ENCODE measurements around the gene PITX1. TPM values are rescaled to one million over a fixed set of nuclear protein-coding genes. Genes with fewer than 3 reads are reported as not detected.

The PITX1 gene
- polyA plus RNA-seq, 1 donor from 2014 or later = 0.38 TPM

DNA sequence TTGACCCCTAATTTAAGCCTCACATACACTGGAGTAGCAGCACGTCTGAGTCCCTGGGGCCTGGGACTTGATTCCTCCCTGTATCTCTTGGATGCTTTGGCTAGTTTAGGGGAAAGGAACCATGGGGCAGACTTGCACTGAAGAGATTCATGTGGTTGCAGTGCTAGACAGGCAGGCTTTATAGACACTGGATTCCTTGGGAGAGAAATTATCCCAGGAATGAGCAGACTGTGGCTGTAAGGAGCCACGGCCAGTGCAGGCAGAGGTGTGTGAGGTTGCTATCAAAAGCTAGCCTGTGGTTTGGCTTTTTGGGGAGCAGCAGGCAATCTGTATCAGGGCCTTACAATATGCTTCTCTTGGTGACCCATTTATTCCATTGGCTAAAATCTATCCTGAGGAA lies 20.5 kb upstream of the PITX1 start:
- peaks cover 31 to 39% (median 37%) of the 10 kb centered on the region in 3 donors for H3K4me1 Mint-ChIP-seq
- peak overlapping the region in 1 of 3 donors; percentile 94 for H3K27ac Mint-ChIP-seq
- H3K36me3 Mint-ChIP-seq = peaks cover 2% of the 10 kb centered on the region
- H3K27me3 Mint-ChIP-seq = peaks cover 45% of the 10 kb centered on the region
- peak overlapping the region in 1 of 4 donors; percentile 95 for H3K4me3 Mint-ChIP-seq
- no peaks in the 10 kb centered on the region for H3K9me3 Mint-ChIP-seq

DNA sequence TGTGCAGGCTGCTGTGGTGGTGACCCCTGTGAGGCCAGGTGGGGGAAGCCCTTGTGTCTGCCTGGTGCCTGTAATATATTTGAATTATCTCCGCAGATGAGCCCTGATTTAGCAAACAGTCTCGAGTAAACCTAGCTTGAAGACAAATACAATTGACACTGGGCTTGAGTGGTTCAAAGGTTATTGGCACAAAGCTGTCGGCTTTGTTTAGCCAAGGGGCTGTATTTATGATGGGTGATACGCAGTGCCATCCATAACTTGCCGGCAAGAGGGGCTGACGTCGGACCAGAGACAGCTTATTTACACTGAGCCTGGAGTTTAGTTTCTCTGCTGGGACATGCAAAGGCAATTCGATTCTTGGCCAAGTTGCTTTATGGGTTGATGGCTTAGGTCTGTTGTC lies 20.0 kb upstream of the PITX1 start:
- Mint-ChIP-seq H3K4me1 (peaks cover 34 to 43% (median 37%) of the 10 kb centered on the region in 3 donors), H3K27ac (peak overlapping the region in 2 of 3 donors; percentile 59 to 94), H3K27me3 (peaks cover 46% of the 10 kb centered on the region), H3K36me3 (peaks cover 2% of the 10 kb centered on the region), H3K9me3 (no peaks in the 10 kb centered on the region), H3K4me3 (peak overlapping the region in 3 of 4 donors; percentile 82 to 95 (median 94))

DNA sequence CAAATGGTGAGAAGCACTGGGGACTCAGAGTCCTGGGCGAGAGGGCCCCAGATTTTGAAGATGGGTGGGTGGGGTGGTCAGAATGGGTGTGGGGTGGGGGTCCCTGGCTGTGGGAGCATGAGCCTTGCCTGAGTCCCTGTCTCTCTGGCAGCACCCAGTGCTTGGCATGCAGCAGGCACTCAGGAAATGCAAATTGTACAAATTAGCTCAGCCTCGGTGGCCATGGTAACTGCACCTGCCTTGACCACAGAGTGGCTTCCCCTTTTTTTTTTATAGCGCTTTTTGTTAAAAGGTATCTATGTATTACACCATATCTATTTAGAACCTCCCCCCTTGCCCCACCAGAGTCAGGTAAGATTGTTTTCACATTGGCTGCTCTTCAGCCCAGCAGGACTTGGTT lies 19.2 kb upstream of the PITX1 start:
- peaks cover 2% of the 10 kb centered on the region for H3K36me3 Mint-ChIP-seq
- peaks cover 34 to 43% (median 37%) of the 10 kb centered on the region in 3 donors for H3K4me1 Mint-ChIP-seq
- peak overlapping the region; percentile 84 to 94 (median 92) for H3K27ac Mint-ChIP-seq
- peaks cover 45% of the 10 kb centered on the region for H3K27me3 Mint-ChIP-seq
- no peaks in the 10 kb centered on the region for H3K9me3 Mint-ChIP-seq
- H3K4me3 Mint-ChIP-seq = peak overlapping the region; percentile 71 to 95 (median 88)

DNA sequence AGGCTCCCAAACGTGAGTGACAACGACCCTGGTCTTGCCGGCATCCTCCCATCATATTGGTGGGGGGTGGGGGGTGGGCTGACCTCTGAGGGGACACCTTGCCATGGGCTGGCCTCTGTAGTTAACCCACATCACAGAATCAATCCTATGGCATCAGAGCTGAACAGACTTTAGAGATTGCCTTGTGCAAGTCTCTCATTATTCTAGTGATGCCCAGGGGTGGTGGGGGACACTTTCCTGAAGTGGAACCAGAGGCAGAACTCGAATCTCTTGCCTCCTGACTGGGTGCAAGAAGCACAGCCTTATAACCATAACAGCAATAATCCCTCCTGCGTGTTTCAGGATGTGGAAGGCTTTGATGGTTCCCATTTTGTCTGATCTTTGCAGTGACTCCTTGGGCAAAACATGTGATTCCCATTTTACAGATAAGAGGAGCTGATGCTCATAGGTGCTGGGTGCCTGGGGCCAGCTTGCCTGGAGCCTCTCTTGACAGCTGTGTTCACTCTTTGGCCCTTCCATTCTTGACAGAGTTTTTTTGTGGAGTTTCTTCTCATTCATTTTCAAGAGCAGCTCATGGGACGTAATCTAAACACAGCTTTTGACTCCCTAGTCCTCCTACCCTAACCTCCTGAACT lies 18.6 kb upstream of the PITX1 start:
- Mint-ChIP-seq H3K9me3 (no peaks in the 10 kb centered on the region), H3K36me3 (peaks cover 2% of the 10 kb centered on the region), H3K27me3 (peaks cover 50% of the 10 kb centered on the region), H3K4me1 (peaks cover 34 to 43% (median 37%) of the 10 kb centered on the region in 3 donors), H3K4me3 (peak overlapping the region; percentile 71 to 95 (median 88)), H3K27ac (peak overlapping the region in 2 of 3 donors; percentile 92 to 94)

DNA sequence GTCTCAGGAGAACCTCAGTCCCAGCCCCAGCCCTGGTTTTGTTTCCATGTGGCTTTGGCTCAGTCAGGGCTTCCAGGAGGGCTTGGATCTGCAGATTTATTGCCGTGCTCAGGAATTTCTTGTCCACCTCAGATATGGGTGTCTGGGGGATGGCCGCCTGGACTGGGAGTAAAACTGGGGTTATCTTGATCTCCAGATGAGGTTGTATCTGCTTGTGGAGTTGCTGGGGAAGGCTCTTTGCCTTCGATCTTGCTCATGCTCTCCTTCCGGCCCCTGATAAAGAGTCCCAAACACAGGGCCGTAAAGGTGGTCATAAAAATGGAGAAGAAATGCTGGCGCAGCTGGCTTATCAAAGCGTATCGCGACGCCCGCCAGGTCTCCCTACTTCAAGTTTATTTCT lies 17.8 kb upstream of the PITX1 start:
- peaks cover 34 to 43% (median 37%) of the 10 kb centered on the region in 3 donors for H3K4me1 Mint-ChIP-seq
- peak overlapping the region in 2 of 4 donors; percentile 6 to 71 for H3K4me3 Mint-ChIP-seq
- peak overlapping the region in 1 of 3 donors; percentile 94 for H3K27ac Mint-ChIP-seq
- peaks cover 55% of the 10 kb centered on the region for H3K27me3 Mint-ChIP-seq
- H3K36me3 Mint-ChIP-seq = peaks cover 2% of the 10 kb centered on the region
- no peaks in the 10 kb centered on the region for H3K9me3 Mint-ChIP-seq

DNA sequence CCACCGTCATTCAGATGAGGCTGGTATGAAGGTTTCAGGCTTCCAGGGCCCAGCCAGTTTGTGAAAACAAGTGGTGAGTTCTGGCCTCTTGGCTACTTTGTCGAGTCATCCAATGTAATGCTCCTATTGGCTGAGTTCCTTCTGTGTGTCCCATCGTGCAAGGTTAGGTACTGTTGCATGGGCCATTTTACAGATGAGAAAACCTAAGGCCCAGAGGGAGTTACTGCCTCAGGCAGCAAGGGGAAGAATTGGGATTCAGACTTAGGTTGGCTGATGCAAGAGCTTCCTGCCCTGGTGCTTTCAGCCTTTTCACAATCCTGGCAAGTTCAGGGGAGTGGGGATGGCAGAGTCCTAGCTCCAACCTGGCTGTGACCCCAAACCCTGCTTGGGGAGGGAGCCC lies 17.4 kb upstream of the PITX1 start:
- Mint-ChIP-seq H3K36me3 (peaks cover 2% of the 10 kb centered on the region), H3K4me3 (peak overlapping the region in 2 of 4 donors; percentile 6 to 71), H3K4me1 (peaks cover 33 to 43% (median 37%) of the 10 kb centered on the region in 3 donors), H3K27ac (peak overlapping the region in 1 of 3 donors; percentile 94), H3K9me3 (no peaks in the 10 kb centered on the region), H3K27me3 (peaks cover 59% of the 10 kb centered on the region)

DNA sequence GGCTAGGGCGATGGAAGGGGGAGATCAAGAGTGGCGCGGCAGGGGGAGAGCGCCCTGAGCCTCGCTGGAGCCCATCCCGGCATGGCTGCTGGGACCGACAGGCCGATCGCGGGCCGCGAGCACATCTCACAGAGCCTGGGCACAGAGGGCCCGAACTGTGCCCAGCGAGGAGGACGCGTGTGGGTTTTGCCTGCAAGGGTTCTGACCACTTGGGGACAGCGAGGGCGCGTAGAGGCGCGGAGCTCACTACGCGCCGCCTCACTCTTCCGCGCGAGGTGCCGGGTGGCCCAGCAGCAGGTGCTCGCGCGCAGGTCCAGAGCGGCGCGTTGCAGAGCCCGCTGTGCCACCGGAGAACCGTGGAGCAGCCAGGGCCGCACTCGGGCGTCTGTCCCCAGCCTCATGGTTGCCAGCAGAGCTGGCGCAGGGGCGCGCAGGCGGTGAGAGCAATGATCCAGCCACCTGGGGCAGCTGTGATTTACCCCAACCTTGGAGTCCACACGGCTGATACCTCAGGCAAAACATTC lies 16.3 kb upstream of the PITX1 start:
- Mint-ChIP-seq H3K27ac (no peak overlapping the region), H3K9me3 (no peaks in the 10 kb centered on the region), H3K4me3 (peak overlapping the region in 2 of 4 donors; percentile 54 to 78), H3K4me1 (peaks cover 33 to 43% (median 37%) of the 10 kb centered on the region in 3 donors), H3K36me3 (peaks cover 2% of the 10 kb centered on the region), H3K27me3 (peaks cover 64% of the 10 kb centered on the region)

DNA sequence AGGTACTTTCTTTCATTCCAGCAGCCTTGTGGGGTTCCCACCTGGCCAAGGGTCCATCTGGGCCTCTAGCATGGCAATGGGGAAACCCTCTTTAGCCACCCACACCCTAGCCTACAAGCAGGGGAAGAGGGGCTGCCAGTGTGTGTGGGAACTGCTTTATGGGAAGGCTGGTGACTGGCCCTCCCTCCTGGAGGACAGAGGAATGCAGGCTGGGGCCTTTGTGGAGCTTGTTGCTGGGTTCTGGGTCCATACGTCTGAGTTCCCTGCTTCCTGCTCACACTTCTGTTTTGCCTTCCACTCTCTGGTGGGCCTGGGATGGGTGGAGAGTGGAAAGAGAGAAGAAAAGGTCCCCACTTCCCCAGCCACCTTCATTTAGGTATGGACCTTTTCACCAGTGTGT lies 14.9 kb upstream of the PITX1 start:
- peaks cover 25 to 35% (median 29%) of the 10 kb centered on the region in 3 donors for H3K4me1 Mint-ChIP-seq
- H3K4me3 Mint-ChIP-seq = no peak overlapping the region
- peaks cover 0 to 2% (median 0%) of the 10 kb centered on the region in 3 donors for H3K9me3 Mint-ChIP-seq
- H3K27me3 Mint-ChIP-seq = peaks cover 69% of the 10 kb centered on the region
- no peak overlapping the region for H3K27ac Mint-ChIP-seq
- H3K36me3 Mint-ChIP-seq = peaks cover 2% of the 10 kb centered on the region

DNA sequence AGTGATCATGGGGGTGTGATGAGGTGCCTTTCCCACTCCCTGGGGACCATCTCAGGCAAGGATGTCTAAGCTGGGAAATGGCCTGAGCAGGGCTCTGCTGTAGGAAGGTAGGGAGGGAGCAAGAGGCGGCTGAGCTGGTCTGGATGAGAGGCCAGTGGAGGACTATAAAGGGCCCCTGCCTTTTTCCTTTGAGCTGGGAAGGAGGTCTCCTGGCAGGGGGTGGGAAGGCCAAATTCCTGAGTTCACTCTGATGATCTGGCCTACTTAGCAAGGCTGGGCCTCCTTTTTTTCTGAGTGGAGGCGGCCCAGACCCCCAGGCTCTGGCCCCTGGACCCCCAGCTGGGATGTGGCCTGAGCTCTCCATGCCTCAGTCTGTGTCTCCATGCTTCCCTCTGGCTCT lies 14.3 kb upstream of the PITX1 start:
- Mint-ChIP-seq H3K36me3 (peaks cover 2% of the 10 kb centered on the region), H3K27ac (no peak overlapping the region), H3K9me3 (peaks cover 0 to 2% (median 0%) of the 10 kb centered on the region in 3 donors), H3K4me1 (peaks cover 18 to 28% (median 22%) of the 10 kb centered on the region in 3 donors), H3K27me3 (peaks cover 70% of the 10 kb centered on the region), H3K4me3 (no peak overlapping the region)

DNA sequence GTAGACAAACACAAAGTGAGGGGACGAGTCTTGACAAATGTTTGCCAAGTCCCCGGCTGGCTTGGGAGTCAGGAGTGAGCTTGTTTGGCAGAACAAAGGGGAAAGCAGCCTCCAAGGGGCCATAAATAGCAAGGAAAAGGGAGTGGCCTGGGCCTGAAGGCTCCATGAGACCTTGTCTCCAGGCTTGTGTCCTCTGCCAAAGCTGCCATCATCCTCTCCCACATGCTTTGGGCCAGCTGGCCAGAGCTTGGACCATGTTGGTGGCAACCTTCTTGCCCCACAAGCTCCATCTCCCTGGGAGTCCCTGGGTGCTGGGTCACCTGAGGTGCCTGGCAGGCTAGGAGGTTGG lies 13.3 kb upstream of the PITX1 start:
- Mint-ChIP-seq H3K9me3 (peaks cover 0 to 2% (median 0%) of the 10 kb centered on the region in 3 donors), H3K27me3 (peaks cover 69% of the 10 kb centered on the region), H3K4me3 (peak overlapping the region in 1 of 4 donors; percentile 37), H3K27ac (no peak overlapping the region), H3K36me3 (peaks cover 2% of the 10 kb centered on the region), H3K4me1 (peaks cover 11 to 19% (median 13%) of the 10 kb centered on the region in 3 donors)

DNA sequence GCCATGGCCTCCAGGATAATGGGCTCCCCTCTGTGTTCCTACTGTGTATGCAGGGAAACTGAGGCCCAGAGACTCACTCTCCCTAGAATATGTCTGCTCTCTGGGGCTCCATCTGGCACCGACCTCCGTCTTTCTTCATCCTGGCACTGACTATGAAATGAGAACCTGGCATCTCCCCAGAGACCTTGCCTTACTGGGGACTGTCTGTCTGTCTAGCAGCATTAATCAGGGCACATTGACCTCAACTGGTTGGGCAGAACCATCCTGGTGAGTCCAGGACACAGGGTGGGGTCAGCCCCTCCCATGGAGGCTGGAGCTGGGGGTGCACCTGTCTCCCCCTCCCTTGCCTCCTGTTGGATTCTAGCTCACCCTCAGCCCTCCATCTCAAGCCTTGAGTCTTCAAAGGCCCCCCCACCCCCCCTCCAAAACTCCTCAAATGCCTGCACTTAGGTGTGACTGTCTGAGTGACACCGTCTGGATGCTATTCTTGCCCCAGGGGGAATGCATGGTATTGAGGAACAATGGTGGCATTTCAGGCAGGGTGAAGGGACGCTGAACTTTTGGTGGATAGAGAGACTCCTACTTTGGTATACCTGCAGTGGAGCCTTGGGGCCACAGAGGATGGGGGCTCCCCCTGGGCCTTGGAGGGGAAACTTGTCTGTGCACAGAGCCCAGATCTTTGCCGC lies 12.8 kb upstream of the PITX1 start:
- no peak overlapping the region for H3K4me3 Mint-ChIP-seq
- peaks cover 8 to 14% (median 8%) of the 10 kb centered on the region in 3 donors for H3K4me1 Mint-ChIP-seq
- H3K9me3 Mint-ChIP-seq = peaks cover 0 to 2% (median 0%) of the 10 kb centered on the region in 3 donors
- peaks cover 66% of the 10 kb centered on the region for H3K27me3 Mint-ChIP-seq
- H3K27ac Mint-ChIP-seq = no peak overlapping the region
- peaks cover 2% of the 10 kb centered on the region for H3K36me3 Mint-ChIP-seq

DNA sequence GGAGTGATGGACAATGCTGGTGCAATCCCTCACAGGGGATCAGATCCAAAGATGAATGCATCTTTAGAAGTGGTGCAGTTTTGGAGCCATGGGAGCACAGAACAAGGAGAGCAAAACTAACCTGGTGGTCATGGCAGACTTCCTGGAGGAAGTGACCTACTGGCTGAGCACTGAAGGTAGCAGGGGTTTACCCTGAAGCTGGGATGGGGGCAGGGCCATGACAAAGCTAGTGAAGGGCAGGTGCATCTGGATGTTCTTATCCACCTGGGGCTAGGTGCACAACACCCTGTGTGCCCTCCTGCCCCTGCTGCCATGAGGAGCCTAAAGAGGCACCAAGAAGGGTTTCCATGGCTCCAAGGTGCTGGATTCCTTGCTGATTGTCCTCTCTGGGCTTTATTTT lies 11.5 kb upstream of the PITX1 start:
- H3K36me3 Mint-ChIP-seq = peaks cover 2% of the 10 kb centered on the region
- no peak overlapping the region for H3K4me3 Mint-ChIP-seq
- H3K27me3 Mint-ChIP-seq = peaks cover 67% of the 10 kb centered on the region
- H3K9me3 Mint-ChIP-seq = peaks cover 0 to 2% (median 0%) of the 10 kb centered on the region in 3 donors
- no peak overlapping the region for H3K27ac Mint-ChIP-seq
- peaks cover 5 to 12% (median 6%) of the 10 kb centered on the region in 3 donors for H3K4me1 Mint-ChIP-seq

DNA sequence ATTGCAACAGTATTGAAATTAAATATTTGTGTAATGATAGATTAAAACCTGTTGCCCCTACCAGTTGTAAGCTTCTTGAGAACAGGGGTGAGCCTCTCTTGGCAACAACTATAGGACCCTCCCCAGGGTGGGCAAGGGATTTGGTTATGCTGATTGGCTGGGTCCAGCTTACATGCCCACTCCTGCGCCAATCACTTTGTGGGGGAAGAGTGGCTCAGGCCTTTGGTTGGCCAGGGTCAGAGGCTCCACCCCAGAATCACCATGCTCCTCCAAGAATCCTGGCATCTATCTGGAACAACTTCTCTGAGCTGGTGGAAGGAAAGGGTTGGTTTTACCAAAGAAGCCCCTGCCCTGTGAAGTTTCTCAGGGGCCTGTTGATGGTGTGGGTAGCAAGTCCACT lies 8.6 kb upstream of the PITX1 start:
- peaks cover 70% of the 10 kb centered on the region for H3K27me3 Mint-ChIP-seq
- H3K9me3 Mint-ChIP-seq = peaks cover 0 to 2% (median 0%) of the 10 kb centered on the region in 3 donors
- no peaks in the 10 kb centered on the region for H3K36me3 Mint-ChIP-seq
- H3K4me1 Mint-ChIP-seq = peaks cover 0 to 6% (median 4%) of the 10 kb centered on the region in 3 donors
- H3K27ac Mint-ChIP-seq = no peak overlapping the region
- no peak overlapping the region for H3K4me3 Mint-ChIP-seq

DNA sequence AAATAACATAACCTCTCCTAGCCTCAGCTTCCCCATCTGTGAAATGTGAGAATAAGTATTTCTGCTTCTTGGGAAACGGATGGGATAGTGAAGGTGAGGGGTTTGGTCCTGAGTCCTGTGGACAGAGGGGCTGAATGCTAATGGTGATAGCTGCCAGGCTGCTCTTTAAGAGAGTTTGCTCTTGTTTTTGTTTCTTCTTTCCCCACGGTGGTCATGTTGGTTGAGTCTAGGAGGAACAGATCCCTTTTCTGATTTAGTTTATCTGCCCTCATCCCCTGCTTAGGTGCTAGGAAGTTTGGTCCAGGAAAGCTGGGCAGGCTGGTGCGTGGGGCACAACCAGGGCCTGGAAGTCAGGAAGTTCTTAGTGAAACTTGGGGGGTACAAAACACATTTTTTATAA lies 7.7 kb upstream of the PITX1 start:
- peak overlapping the region in 1 of 3 donors; percentile 72 for H3K27ac Mint-ChIP-seq
- no peaks in the 10 kb centered on the region for H3K36me3 Mint-ChIP-seq
- H3K4me3 Mint-ChIP-seq = peak overlapping the region in 1 of 4 donors; percentile 34
- peaks cover 0 to 6% (median 4%) of the 10 kb centered on the region in 3 donors for H3K4me1 Mint-ChIP-seq
- H3K9me3 Mint-ChIP-seq = peaks cover 0 to 3% (median 0%) of the 10 kb centered on the region in 3 donors
- H3K27me3 Mint-ChIP-seq = peaks cover 67% of the 10 kb centered on the region

DNA sequence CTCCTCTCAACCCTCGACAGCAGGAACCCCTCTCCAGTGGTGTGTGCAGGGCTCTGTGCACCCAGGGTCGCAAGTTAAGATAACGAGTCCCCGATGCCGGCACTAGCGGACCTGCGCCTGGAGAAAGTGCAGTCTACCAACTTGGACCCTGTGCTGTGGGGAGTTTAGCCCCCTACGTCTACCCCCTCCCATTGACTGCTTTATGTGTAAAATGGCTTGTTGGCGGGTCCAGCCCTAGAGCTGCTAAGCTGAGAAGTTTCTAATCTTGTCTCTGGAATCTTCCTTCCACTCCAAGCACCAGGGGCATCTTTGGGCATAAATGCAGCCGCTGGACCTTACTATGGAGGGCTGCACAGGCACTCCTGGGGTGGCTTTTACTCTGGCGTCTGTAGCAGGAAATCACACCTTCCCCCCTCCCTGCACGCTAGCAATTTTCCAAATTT lies 7.1 kb upstream of the PITX1 start:
- H3K36me3 Mint-ChIP-seq = no peaks in the 10 kb centered on the region
- H3K4me1 Mint-ChIP-seq = peaks cover 0 to 6% (median 4%) of the 10 kb centered on the region in 3 donors
- peak overlapping the region; percentile 34 to 82 (median 46) for H3K4me3 Mint-ChIP-seq
- peak overlapping the region in 1 of 3 donors; percentile 72 for H3K27ac Mint-ChIP-seq
- peaks cover 62% of the 10 kb centered on the region for H3K27me3 Mint-ChIP-seq
- H3K9me3 Mint-ChIP-seq = peaks cover 0 to 3% (median 0%) of the 10 kb centered on the region in 3 donors

Measured in IgD-negative memory B cell (primary cell).